HG03354 (cell line): Measurements from ENCODE around the gene GOLGA6L22.
"Not testable (repeated sequence)": the region's sequence is repeated elsewhere in the genome, so short reads cannot be mapped to it uniquely, and the experiment has no call there.

Source experiments
- ATAC-seq: cut with Tn5 transposase; IDR thresholded peaks from one replicate; pipeline ENCODE4 v1.9.1; 2021; ENCODE audit warnings: mild to moderate bottlenecking; ENCODE audit not compliant: unreplicated experiment, poor library complexity, severe bottlenecking

Gene GOLGA6L22

DNA sequence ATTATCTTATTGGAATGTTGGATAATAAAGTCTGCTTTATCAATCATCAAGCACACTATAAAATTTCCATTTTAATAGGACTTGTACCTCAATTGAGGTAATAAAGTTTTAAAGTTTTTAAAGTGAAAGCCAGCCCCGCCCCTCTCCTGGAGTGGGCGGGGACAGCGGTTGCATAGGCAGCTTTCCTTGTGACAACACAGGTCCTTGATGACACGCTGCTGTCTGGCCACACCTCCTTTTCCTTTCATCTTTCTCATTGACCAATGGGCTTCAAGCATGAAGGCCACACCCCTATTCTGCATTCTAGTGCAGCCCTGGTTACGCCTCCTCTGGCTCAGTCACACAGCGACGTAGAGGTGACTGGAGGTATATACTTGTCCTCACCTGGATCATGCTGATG lies at the start of gene GOLGA6L22:
GOLGA6L22 (plus strand) TSS at position 301 of the 400 bp plus-strand sequence; CDS start at position 392, 91 bp downstream.
- ATAC-seq = not testable (repeated sequence)

GRCh38 chr15:22417288-22417687 lies 41.4 kb upstream of the GOLGA6L22 start:
- ATAC-seq = not testable (repeated sequence)

GRCh38 chr15:22417795-22418194 lies 40.9 kb upstream of the GOLGA6L22 start:
- ATAC-seq = not testable (repeated sequence)

DNA sequence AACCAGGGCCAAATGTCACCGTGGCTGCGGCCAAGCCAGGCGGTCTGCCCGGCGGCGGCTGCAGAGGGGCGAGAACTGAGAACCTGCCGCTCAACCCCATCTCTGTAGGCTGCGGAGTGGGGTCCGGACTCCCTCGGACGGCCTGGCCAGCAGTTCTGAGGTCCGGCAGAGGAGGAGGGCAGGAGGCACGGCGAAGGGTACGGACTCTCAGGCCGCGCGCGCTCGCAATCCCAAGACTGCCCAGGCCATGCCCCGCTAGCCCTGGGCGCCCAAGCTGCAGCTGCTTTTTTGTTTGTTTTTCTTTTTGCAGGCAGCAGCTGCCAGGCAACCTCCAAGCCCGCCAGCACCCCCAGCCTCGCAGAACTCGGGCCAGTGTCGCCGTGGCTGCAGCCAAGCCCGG lies 40.5 kb upstream of the GOLGA6L22 start:
- ATAC-seq = not testable (repeated sequence)

GRCh38 chr15:22418666-22419065 lies 40.0 kb upstream of the GOLGA6L22 start:
- ATAC-seq = not testable (repeated sequence)

- ATAC-seq = not testable (repeated sequence)
Measured at GRCh38 chr15:22420340-22420739, 38.4 kb upstream of the GOLGA6L22 start.

DNA sequence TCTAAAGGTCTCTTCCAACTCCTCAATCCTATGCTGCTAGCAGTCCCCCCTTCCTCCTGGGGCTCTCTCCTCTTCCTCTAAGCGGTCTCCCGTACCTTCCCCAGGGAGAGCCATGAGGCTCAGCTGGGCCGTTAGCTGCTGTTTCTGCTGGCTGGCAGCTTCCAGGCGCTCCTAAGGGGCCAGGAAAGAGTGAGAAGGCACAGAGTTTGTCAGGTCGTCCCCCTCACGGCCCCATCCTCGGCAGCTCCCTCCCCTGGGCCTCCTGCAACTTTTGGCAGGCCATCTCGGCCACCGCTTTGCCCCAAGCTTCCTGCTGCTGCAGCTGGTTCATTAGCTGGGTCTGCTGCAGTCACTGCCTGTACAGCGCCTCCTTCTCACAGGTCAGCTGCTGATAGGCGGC lies 29.3 kb upstream of the GOLGA6L22 start:
- ATAC-seq = not testable (repeated sequence)

DNA sequence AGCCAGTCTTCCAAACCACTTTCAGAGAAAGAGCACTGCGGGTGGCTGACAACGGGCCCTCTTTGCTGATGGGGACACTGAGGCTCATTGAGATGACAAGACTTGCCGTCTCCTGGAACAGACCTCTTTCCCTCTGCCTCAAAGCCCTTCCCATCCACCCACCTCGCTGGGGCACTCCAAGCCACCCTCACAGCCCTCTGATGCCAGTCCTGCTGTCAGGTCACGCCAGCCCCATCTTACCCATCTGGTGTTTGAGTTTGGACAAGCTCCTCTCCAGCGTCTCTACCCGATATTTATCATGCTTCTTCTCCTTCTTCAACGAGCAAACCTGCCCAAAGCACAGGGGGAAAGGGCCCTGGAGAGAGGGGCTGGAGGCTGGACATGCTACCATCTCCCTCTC lies 27.0 kb upstream of the GOLGA6L22 start:
- ATAC-seq = not testable (repeated sequence)

DNA sequence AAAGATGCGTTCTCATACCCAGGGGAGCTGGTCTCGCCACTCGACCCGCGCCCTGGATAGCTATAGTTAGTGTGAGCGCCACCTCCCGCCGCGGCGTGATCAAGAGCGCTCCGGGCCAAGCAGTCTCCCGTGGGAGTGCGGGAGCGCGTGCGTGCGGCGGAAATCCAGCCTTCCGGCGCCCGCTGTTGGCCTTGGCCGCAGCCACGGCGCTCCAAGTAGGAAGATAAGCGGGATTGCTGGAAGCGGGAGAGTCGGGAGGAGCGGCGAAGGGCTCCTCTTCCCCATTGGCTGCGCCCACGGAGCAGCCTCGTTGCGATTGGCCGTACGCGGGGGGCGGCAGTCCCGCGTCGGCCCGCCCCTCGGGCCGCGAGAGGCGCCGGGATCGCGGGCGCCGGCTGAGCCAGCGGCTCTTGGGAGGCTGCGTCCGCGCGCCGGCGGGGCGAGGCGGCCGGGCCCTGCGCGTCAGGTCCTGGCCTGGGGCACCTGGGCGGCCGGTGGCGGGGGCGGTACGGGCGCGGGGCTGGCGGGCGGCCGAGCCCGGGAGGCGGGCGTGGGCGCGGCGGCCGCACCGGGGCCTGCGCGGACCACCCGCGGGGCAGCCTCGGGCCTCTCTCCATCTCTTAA lies 35.9 kb downstream of the GOLGA6L22 start:
- not testable (repeated sequence) for ATAC-seq

- not testable (repeated sequence) for ATAC-seq
Measured at GRCh38 chr15:22497200-22497599, 38.5 kb downstream of the GOLGA6L22 start.

- not testable (repeated sequence) for ATAC-seq
Measured at GRCh38 chr15:22498220-22498925, 39.7 kb downstream of the GOLGA6L22 start.

- ATAC-seq = not testable (repeated sequence)
Measured at GRCh38 chr15:22502272-22502671, 43.6 kb downstream of the GOLGA6L22 start.

- not testable (repeated sequence) for ATAC-seq
Measured at GRCh38 chr15:22506959-22507358, 48.3 kb downstream of the GOLGA6L22 start.

DNA sequence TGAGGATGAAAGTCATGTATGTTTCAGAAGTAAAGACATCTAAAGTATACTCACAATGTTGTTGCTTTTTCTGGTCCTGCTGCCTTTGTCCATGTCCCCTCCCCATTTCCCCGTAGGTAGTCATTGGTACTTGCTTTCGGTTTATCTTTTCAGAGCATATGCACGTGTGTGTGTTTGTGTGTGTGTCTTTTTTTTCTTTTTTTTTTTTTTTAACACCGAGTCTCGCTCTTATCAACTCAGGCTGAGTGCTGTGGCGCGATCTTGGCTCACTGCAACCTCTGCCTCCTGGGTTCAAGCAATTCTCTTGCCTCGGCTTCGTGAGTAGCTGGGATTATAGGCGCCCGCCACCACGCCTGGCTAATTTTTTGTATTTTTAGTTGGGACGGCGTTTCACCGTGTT lies 57.4 kb downstream of the GOLGA6L22 start:
- ATAC-seq = not testable (repeated sequence)
